ENCODE measurements around the gene CCDC33.

Gene CCDC33

GRCh38 chr15:74201710-74202420, 34.3 kb upstream of the CCDC33 start:
- DNase-seq (ENCODE audit: extremely low read depth, low read depth): no peak
- peak overlapping the region; percentile 36 for H3K4me3 ChIP-seq (replicated peaks; ENCODE audit: low read depth, low read length)
- TF ChIP-seq CTCF (IDR thresholded peaks at IDR 0.05; ENCODE audit: low read depth, low read length, missing control alignments): no peak

- TF ChIP-seq CTCF (IDR thresholded peaks at IDR 0.05; ENCODE audit: low read depth, low read length, missing control alignments): peak; percentile 4
- peak within 1 kb of the TSS; percentile 36 for H3K4me3 ChIP-seq (replicated peaks; ENCODE audit: low read depth, low read length)
- no peak for DNase-seq (ENCODE audit: extremely low read depth, low read depth)
These were observed 33.4 kb upstream of the CCDC33 start, which contains the start of gene STRA6 for GRCh38 chr15:74202452-74203401. STRA6 (minus strand) TSS chr15:74202787; CDS start chr15:74202267, 520 bp downstream.

- H3K4me3 ChIP-seq (replicated peaks; ENCODE audit: low read depth, low read length): no peak overlapping the region
- no peak for DNase-seq (ENCODE audit: extremely low read depth, low read depth)
These were observed 32.2 kb upstream of the CCDC33 start for GRCh38 chr15:74203914-74204431.

GRCh38 chr15:74205582-74205947, 30.6 kb upstream of the CCDC33 start:
- no peak for DNase-seq (ENCODE audit: extremely low read depth, low read depth)
- no peak for TF ChIP-seq CTCF (IDR thresholded peaks at IDR 0.05; ENCODE audit: low read depth, low read length, missing control alignments)
- no peak overlapping the region for H3K4me3 ChIP-seq (replicated peaks; ENCODE audit: low read depth, low read length)

More at GRCh38 chr15:74203914-74204431, 32.2 kb upstream of the CCDC33 start:
- TF ChIP-seq CTCF (IDR thresholded peaks at IDR 0.05; ENCODE audit: low read depth, low read length, missing control alignments): no peak

- no peak for DNase-seq (ENCODE audit: extremely low read depth, low read depth)
- no peak overlapping the region for H3K4me3 ChIP-seq (replicated peaks; ENCODE audit: low read depth, low read length)
- TF ChIP-seq CTCF (IDR thresholded peaks at IDR 0.05; ENCODE audit: low read depth, low read length, missing control alignments): no peak
These were observed 29.3 kb upstream of the CCDC33 start for GRCh38 chr15:74206801-74207281.

- DNase-seq (ENCODE audit: extremely low read depth, low read depth): no peak
- no peak overlapping the region for H3K4me3 ChIP-seq (replicated peaks; ENCODE audit: low read depth, low read length)
- TF ChIP-seq CTCF (IDR thresholded peaks at IDR 0.05; ENCODE audit: low read depth, low read length, missing control alignments): no peak
These were observed 28.3 kb upstream of the CCDC33 start for GRCh38 chr15:74207652-74208440.
